ENCODE results near the gene ABHD6.
"Not testable (repeated sequence)": the region's sequence is repeated elsewhere in the genome, so short reads cannot be mapped to it uniquely, and the experiment has no call there.

Gene ABHD6

DNA sequence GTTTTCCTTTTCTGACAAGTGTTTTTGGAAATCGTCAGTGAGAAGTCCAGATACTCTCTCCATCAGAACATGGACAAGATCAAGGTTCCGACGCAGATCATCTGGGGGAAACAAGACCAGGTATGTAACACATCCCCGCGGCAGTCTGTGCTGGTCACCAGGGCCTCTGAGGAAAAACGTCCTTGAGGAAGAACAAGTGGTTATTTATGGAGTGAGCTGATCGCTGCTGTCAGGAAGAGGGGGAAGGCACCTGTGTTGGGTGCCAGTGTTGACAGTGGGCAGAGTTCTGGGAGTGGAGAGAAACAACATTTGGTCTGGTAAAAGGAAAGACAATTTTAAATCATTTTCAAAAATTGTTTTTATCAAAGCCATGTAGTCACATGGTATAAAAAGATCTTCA, 47.7 kb downstream of the ABHD6 start:
- no peak for FAIRE-seq

GRCh38 chr3:58287354-58287753, 49.8 kb downstream of the ABHD6 start:
- no peak for FAIRE-seq

- FAIRE-seq, result no peak
Observed at GRCh38 chr3:58288011-58288728, 50.6 kb downstream of the ABHD6 start.

DNA sequence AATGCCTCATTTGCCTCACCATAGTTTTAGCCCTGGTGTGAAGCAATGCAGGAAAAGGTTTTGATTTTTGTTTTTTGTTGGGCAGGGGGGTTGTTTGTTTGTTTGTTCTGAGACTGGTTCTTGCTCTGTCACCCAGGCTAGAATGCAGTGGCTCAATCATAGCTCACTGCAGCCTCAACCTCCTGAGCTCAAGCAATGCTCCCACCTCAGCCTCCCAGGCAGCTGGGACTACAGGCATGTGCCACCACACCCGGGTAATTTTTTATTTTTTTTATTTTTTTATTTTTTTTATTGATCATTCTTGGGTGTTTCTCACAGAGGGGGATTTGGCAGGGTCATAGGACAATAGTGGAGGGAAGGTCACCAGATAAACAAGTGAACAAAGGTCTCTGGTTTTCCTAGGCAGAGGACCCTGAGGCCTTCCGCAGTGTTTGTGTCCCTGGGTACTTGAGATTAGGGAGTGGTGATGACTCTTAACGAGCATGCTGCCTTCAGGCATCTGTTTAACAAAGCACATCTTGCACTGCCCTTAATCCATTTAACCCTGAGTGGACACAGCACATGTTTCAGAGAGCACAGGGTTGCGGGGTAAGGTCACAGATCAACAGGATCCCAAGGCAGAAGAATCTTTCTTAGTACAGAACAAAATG, 51.5 kb downstream of the ABHD6 start:
- FAIRE-seq, result not testable (repeated sequence)

DNA sequence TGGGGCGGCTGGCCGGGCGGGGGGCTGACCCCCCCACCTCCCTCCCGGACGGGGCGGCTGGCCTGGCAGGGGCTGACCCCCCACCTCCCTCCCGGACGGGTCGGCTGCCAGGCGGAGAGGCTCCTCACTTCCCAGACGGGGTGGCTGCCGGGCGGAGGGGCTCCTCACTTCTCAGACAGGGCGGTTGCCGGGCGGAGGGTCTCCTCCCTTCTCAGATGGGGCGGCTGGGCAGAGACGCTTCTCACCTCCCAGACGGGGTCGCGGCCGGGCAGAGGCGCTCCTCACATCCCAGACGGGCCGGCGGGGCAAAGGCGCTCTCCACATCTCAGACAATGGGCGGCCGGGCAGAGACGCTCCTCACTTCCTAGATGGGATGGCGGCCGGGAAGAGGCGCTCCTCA, 52.9 kb downstream of the ABHD6 start:
- not testable (repeated sequence) for FAIRE-seq

- FAIRE-seq, result no peak
Observed at GRCh38 chr3:58291671-58292338, 54.2 kb downstream of the ABHD6 start.

- FAIRE-seq, result no peak
Observed at GRCh38 chr3:58292866-58293265, 55.3 kb downstream of the ABHD6 start.

DNA sequence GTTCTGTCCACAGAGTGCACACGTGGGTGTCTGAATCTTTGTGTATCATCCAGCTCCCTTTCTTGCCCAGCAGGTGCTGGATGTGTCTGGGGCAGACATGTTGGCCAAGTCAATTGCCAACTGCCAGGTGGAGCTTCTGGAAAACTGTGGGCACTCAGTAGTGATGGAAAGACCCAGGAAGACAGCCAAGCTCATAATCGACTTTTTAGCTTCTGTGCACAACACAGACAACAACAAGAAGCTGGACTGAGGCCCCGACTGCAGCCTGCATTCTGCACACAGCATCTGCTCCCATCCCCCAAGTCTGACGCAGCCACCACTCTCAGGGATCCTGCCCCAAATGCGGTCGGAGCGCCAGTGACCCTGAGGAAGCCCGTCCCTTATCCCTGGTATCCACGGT, 55.9 kb downstream of the ABHD6 start:
- no peak for FAIRE-seq

- no peak for FAIRE-seq
Observed at GRCh38 chr3:58296269-58296668, 58.7 kb downstream of the ABHD6 start.

DNA sequence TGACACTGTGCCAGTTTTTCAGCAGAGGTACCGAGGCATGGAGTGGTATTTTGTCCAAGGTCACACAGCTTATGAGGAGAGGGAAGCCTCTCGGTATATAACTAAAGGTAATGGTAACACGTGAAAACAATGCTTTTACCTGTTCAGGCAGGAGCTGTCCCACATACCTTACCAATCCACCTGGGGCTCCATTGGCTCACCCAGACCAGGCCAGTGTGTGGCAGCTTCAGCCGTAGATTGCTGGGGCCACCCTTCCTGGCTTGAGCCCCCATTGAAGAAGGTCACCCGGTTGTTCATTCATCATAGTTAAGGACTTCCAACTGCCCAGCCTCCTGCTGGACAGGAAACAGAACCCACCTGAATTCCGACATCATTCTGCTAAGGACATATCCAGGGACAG, 59.3 kb downstream of the ABHD6 start:
- FAIRE-seq, result no peak

DNA sequence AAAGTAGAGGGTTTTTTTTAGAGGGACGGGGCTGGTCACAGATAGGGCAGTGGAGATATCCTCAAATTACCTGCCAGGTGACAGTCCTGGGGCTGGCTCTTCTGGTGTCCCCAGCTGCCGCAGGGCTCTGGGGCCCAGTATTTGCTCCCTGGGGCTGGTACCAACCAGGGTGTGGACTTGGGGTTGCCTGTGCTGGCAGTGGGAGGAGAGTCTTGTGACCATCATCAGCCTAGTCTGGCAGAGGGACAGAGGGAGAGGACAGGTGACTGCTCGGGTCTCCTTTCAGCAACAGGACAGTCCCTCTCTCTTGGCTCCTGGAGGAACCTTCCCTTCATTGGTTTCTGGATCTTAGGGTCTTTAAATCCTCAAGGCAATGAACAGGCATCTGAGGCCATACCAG, 60.6 kb downstream of the ABHD6 start:
- FAIRE-seq, result no peak

DNA sequence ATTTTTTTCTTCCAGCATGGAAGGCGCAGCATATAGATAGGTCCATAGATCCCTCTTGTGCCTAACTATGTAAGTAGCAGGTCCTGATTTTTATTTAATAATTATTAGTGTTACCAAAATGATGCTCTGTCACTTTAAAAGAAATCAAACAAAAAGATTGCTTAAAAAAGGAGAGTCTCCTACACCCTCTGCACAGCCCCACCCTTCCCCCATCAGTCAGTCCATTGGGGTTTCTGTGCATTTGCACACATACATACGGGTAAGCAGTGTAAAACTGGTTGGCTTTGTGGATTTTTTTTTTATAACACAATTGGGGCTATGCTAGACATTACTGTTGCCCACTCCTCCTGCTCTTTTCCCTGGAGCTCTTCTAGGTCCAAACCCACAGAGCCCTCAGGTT, 61.5 kb downstream of the ABHD6 start:
- no peak for FAIRE-seq

DNA sequence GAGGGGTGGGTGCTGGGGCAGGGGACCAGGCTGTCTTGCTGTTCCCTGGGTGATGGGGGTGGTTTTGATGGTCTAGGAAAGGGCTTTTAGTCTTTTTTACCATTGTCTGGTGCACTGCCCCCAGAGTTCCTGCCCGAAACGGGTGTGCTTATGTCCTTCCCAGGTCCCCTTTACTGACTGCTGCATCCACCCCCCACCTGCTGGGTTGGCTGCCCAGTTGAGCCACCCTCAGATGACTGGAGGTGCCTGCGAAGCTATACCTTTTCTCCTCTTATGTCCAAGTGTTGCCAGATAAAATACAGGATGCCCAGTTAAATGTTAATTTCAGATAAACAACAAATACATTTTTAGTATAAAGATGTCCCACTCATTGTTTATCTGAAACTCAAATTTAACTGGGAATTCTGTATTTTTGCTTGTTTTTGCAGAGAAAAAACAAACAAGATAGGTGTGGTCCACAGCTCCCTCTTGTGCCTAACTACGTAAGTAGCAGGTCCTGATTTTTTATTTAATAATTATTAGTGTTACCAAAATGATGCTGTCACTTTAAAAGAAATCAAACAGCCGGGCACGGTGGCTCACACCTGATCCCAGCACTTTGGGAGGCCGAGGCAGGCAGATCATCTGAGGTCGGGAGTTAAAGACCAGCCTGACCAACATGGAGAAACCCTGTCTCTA, 62.4 kb downstream of the ABHD6 start:
- peak; percentile 83 for FAIRE-seq

GRCh38 chr3:58305882-58306711, 68.5 kb downstream of the ABHD6 start, which contains the start of the genes HTD2 and RPP14:
HTD2 (plus strand) TSS chr3:58306520; CDS start chr3:58317614, 11,094 bp downstream.
RPP14 (plus strand) TSS chr3:58306245; CDS start chr3:58310330, 4,085 bp downstream.
- peak; percentile 88 for FAIRE-seq

DNA sequence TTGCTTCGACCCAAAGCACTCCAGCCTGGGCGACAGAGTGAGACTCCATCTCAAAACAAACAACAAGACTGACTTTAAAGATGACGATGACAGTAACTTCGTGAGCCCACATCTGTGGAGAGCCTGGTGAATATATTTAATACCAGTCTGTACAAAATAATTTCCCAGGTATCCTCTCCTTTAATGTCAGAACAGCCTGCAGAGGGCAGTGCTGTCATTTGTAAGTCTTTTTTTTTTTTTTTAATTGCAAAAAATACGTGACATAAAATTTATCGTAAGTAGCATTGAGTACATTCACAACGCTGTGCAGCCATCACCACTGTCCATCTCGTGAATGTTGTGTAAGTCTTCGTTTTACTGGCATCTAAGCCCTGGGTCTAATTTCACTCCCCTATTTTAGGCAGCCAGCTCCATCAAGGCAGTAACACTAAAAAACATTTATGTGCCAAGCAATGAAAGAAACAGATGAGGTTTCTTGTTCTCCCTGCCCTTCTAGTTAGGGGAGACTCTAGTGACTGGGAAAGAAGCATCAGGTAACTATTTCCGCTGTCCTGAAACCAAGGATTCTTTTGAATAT, 70.1 kb downstream of the ABHD6 start:
- no peak for FAIRE-seq

GRCh38 chr3:58308728-58309127, 71.1 kb downstream of the ABHD6 start:
- no peak for FAIRE-seq

- FAIRE-seq, result no peak
Observed at GRCh38 chr3:58317811-58318210, 80.2 kb downstream of the ABHD6 start.

- FAIRE-seq, result no peak
Observed at GRCh38 chr3:58321791-58322190, 84.2 kb downstream of the ABHD6 start.

GRCh38 chr3:58322793-58323192, 85.2 kb downstream of the ABHD6 start:
- no peak for FAIRE-seq

GRCh38 chr3:58323529-58324390, 86.2 kb downstream of the ABHD6 start:
- FAIRE-seq, result no peak

Measured in endometrium (tissue), 2 donors.